ENCODE data around the gene PPP1R12B. TPM values are rescaled to one million over a fixed set of nuclear protein-coding genes. Genes with fewer than 3 reads are reported as not detected.

The PPP1R12B gene
- total RNA-seq, 1 donor from 2014 or later: 71.7 TPM

- Histone ChIP-seq H3K4me3 (no peak overlapping the region), H3K4me1 (peaks cover 56% of the 10 kb centered on the region), H3K27ac (peak overlapping the region; percentile 41), H3K27me3 (no peaks in the 10 kb centered on the region), H3K36me3 (peaks cover 0 to 15% of the 10 kb centered on the region in 2 donors), H3K9me3 (no peaks in the 10 kb centered on the region)
- TF ChIP-seq POLR2A (IDR thresholded peaks at IDR 0.05): no peak
- TF ChIP-seq POLR2AphosphoS5 (IDR thresholded peaks at IDR 0.05; ENCODE audit: insufficient read depth in 1 of 2, low read depth in 1 of 2): no peak
- TF ChIP-seq, protein P1, sequence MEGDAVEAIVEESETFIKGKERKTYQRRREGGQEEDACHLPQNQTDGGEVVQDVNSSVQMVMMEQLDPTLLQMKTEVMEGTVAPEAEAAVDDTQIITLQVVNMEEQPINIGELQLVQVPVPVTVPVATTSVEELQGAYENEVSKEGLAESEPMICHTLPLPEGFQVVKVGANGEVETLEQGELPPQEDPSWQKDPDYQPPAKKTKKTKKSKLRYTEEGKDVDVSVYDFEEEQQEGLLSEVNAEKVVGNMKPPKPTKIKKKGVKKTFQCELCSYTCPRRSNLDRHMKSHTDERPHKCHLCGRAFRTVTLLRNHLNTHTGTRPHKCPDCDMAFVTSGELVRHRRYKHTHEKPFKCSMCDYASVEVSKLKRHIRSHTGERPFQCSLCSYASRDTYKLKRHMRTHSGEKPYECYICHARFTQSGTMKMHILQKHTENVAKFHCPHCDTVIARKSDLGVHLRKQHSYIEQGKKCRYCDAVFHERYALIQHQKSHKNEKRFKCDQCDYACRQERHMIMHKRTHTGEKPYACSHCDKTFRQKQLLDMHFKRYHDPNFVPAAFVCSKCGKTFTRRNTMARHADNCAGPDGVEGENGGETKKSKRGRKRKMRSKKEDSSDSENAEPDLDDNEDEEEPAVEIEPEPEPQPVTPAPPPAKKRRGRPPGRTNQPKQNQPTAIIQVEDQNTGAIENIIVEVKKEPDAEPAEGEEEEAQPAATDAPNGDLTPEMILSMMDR (IDR thresholded peaks at IDR 0.05): no peak
- intact Hi-C loops (cut with DNase I): loop anchor here (10.0 kb wide), 1 partner anchor 72 kb away; no protein-coding TSS in a partner anchor
- DNase-seq (ENCODE audit: extremely low spot score in 2 of 2): peak in 1 of 2 donors; percentile 81
Measured at GRCh38 chr1:202576816-202577215, 228.3 kb downstream of the PPP1R12B start.

- H3K36me3 ChIP-seq: peaks cover 0 to 20% of the 10 kb centered on the region in 2 donors
- peak overlapping the region; percentile 41 for H3K27ac ChIP-seq
- no peaks in the 10 kb centered on the region for H3K27me3 ChIP-seq
- no peak overlapping the region for H3K4me3 ChIP-seq
- H3K9me3 ChIP-seq: no peaks in the 10 kb centered on the region
- DNase-seq (ENCODE audit: extremely low spot score in 2 of 2): peak in 1 of 2 donors; percentile 10
- intact Hi-C loops (cut with DNase I): loop anchor here (10.0 kb wide), 1 partner anchor 73 kb away; no protein-coding TSS in a partner anchor
- TF ChIP-seq POLR2AphosphoS5 (IDR thresholded peaks at IDR 0.05; ENCODE audit: insufficient read depth in 1 of 2, low read depth in 1 of 2): no peak
- TF ChIP-seq POLR2A (IDR thresholded peaks at IDR 0.05): no peak
- TF ChIP-seq, protein P1 (IDR thresholded peaks at IDR 0.05): no peak
- H3K4me1 ChIP-seq: peaks cover 56% of the 10 kb centered on the region
Measured at GRCh38 chr1:202577381-202577780, 228.9 kb downstream of the PPP1R12B start.

DNA sequence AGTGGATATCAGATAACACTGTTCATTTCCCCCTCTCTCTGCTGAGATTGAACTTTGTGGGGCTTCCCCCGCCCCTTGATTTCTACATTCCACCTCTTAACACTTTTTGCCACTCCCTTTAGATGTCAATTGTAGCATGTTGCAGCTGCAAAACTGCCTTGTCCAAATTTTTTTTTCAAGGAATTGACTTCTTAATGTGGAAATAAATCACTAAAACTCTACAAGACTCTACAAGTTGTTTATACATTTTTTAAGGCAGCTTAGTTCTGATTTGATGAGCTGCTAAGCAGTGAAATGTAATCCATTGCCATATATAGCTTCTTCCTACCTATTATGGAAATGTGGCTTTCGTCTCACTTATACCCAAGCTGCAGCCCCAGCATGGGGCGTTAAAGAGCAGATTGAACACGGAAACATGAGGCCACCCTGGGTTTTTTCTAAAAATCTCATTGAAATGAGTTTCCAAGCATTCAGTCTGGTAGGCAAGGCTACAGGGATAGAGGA, 229.6 kb downstream of the PPP1R12B start:
- no peak overlapping the region for H3K4me3 ChIP-seq
- H3K4me1 ChIP-seq: peaks cover 56% of the 10 kb centered on the region
- H3K27me3 ChIP-seq: no peaks in the 10 kb centered on the region
- no peak for DNase-seq (ENCODE audit: extremely low spot score in 2 of 2)
- peak overlapping the region; percentile 41 for H3K27ac ChIP-seq
- H3K36me3 ChIP-seq: peaks cover 0 to 27% of the 10 kb centered on the region in 2 donors
- intact Hi-C loops (cut with DNase I): loop anchor here (10.0 kb wide), 1 partner anchor 73 kb away; no protein-coding TSS in a partner anchor
- TF ChIP-seq POLR2AphosphoS5 (IDR thresholded peaks at IDR 0.05; ENCODE audit: insufficient read depth in 1 of 2, low read depth in 1 of 2): peak in 1 of 2 donors; percentile 59
- TF ChIP-seq, protein P1 (IDR thresholded peaks at IDR 0.05): no peak
- no peaks in the 10 kb centered on the region for H3K9me3 ChIP-seq

DNA sequence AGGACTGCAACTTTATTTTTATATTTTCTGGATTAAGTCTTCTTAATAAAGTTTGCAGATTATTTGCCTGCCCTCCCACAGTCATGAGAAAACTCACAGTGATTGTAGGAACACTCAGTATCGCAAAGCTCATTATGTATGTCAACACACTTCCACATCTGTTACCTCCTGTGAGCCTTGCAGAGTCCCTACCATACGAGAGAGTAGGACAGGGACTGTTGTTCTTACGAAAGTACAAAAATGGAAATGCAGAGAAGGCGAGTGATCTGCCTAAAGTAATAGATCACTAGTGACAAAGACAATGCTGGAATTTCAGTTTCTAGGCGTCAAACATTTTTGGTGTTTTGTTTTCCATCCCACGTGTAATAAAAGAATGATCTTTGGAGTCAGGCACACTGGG, 230.1 kb downstream of the PPP1R12B start:
- no peak for TF ChIP-seq POLR2AphosphoS5 (IDR thresholded peaks at IDR 0.05; ENCODE audit: insufficient read depth in 1 of 2, low read depth in 1 of 2)
- TF ChIP-seq, protein P1 (IDR thresholded peaks at IDR 0.05): no peak
- no peak for TF ChIP-seq POLR2A (IDR thresholded peaks at IDR 0.05)
- Histone ChIP-seq H3K27ac (peak overlapping the region; percentile 41), H3K27me3 (no peaks in the 10 kb centered on the region), H3K4me3 (no peak overlapping the region), H3K4me1 (peaks cover 56% of the 10 kb centered on the region), H3K36me3 (peaks cover 0 to 27% of the 10 kb centered on the region in 2 donors), H3K9me3 (no peaks in the 10 kb centered on the region)
- intact Hi-C loops (cut with DNase I): loop anchor here (10.0 kb wide), 1 partner anchor 74 kb away; no protein-coding TSS in a partner anchor
- no peak for DNase-seq (ENCODE audit: extremely low spot score in 2 of 2)

- Histone ChIP-seq H3K9me3 (no peaks in the 10 kb centered on the region), H3K4me1 (peaks cover 56% of the 10 kb centered on the region), H3K36me3 (peaks cover 0 to 27% of the 10 kb centered on the region in 2 donors), H3K4me3 (no peak overlapping the region), H3K27ac (peak overlapping the region; percentile 41), H3K27me3 (no peaks in the 10 kb centered on the region)
- no peak for DNase-seq (ENCODE audit: extremely low spot score in 2 of 2)
- intact Hi-C loops (cut with DNase I): loop anchor here (10.0 kb wide), 1 partner anchor 75 kb away; no protein-coding TSS in a partner anchor
- TF ChIP-seq POLR2A (IDR thresholded peaks at IDR 0.05) (no peak), POLR2AphosphoS5 (IDR thresholded peaks at IDR 0.05; ENCODE audit: insufficient read depth in 1 of 2, low read depth in 1 of 2) (no peak)
- TF ChIP-seq, protein P1 (IDR thresholded peaks at IDR 0.05): no peak
Measured at GRCh38 chr1:202579806-202580205, 231.3 kb downstream of the PPP1R12B start.
